Measurements from ENCODE around the gene CNOT11. TPM values are rescaled to one million over a fixed set of nuclear protein-coding genes. Genes with fewer than 3 reads are reported as not detected.

Gene CNOT11
- total and polyA plus RNA-seq, 2 of the 13 experiments (the other 11 are each of a cell fraction or from before 2014, with no cell fraction given): 114 to 209 TPM

- peaks cover 51% of the 10 kb centered on the region for H3K4me1 ChIP-seq (ENCODE audit: insufficient read depth, low read length)
- ChIA-PET POLR2A (interaction anchor here (0.6 to 2.3 kb wide), 17 partner anchors 9 to 643 kb away, joined by 3 to 19 read pairs (median 5); partner anchors contain the start of genes CNOT11, PDCL3 and RPL31), CTCF (ENCODE audit: low intra/inter-chr PET ratio, low total read pairs) (interaction anchor here (0.8 to 1.8 kb wide), 6 partner anchors 12 to 194 kb away, joined by 4 to 9 read pairs (median 5); no protein-coding TSS in a partner anchor)
- BruUV-seq (replicated peaks): no TSS peak
- peaks cover 10% of the 10 kb centered on the region for H3K9me3 ChIP-seq (ENCODE audit: low read length)
- no peaks in the 10 kb centered on the region for H3K27me3 ChIP-seq (ENCODE audit: control insufficient read depth in 1 of 2, insufficient read depth in 2 of 2, low read length in 2 of 2)
- peak; percentile 26 for FAIRE-seq
- DNase-seq (ENCODE audit: low spot score): peak; percentile 83
- peak overlapping the region; percentile 41 for H3K9ac ChIP-seq (ENCODE audit: insufficient read depth, low read depth, low read length)
- peak overlapping the region; percentile 56 for H2AFZ ChIP-seq (ENCODE audit: low read length)
- intact Hi-C loops (cut with micrococcal nuclease; ENCODE audit: unreplicated experiment) (loop anchor here (1.0 to 5.0 kb wide), 4 partner anchors 8 to 193 kb away; no protein-coding TSS in a partner anchor), in situ Hi-C loops (cut with HindIII; ENCODE audit: extremely low pct_ligation_motif_present, low pct_unique_long_range_greater_than_20kb) (no loop called here)
- H3K4me3 ChIP-seq (replicated peaks in 1 of 3; ENCODE audit: insufficient read depth in 1 of 3, low read depth in 2 of 3, low read length in 3 of 3): peak overlapping the region; percentile 54 to 66 (median 55)
- ATAC-seq: peak; percentile 72
- H4K20me1 ChIP-seq (ENCODE audit: insufficient read depth, low read length): no peaks in the 10 kb centered on the region
- 37% methylated on average over 15 of the region's 15 CpGs for WGBS (ENCODE audit: low lambda C conversion rate)
- no peaks in the 10 kb centered on the region for H3K79me2 ChIP-seq (ENCODE audit: insufficient read depth, low read length)
- no peaks in the 10 kb centered on the region for H3K36me3 ChIP-seq (replicated peaks in 1 of 2; ENCODE audit: control insufficient read depth in 1 of 2, insufficient read depth in 2 of 2, low read length in 2 of 2)
- peak overlapping the region; percentile 30 for H3K27ac ChIP-seq (ENCODE audit: extremely low read length, insufficient read depth, low read length)
- peak overlapping the region; percentile 75 for H3K4me2 ChIP-seq (ENCODE audit: low read depth, low read length)
- peak; percentile 65 for TF ChIP-seq ZNF687 (CRISPR knock-in tag; IDR thresholded peaks at IDR 0.05)
- TF ChIP-seq REST (IDR thresholded peaks at IDR 0.05; ENCODE audit: borderline replicate concordance in 1 of 2, low read depth in 1 of 2, low read length in 2 of 2): no peak
- no peak for TF ChIP-seq ZNF790 (CRISPR knock-in tag; IDR thresholded peaks at IDR 0.05; ENCODE audit: borderline replicate concordance)
- no peak for TF ChIP-seq ZBTB37 (CRISPR knock-in tag; IDR thresholded peaks at IDR 0.05)
- no peak for TF ChIP-seq SOX5 (CRISPR knock-in tag; IDR thresholded peaks at IDR 0.05; ENCODE audit: borderline replicate concordance)
- TF ChIP-seq PBX3 (CRISPR knock-in tag; IDR thresholded peaks at IDR 0.05; ENCODE audit: borderline replicate concordance): no peak
- TF ChIP-seq NR2F1 (CRISPR knock-in tag; IDR thresholded peaks at IDR 0.05): no peak
- TF ChIP-seq KDM6A (CRISPR knock-in tag; IDR thresholded peaks at IDR 0.05; ENCODE audit: low read depth): no peak
- TF ChIP-seq THYN1 (CRISPR knock-in tag; IDR thresholded peaks at IDR 0.05; ENCODE audit: borderline replicate concordance, low read depth): no peak
- no peak for TF ChIP-seq IRX3 (CRISPR knock-in tag; IDR thresholded peaks at IDR 0.05; ENCODE audit: borderline replicate concordance, low read depth)
These were observed 46.9 kb upstream of the CNOT11 start for GRCh38 chr2:101205521-101206479.

All from HepG2 (cell line).